ENCODE data around the gene RAB30. TPM values are rescaled to one million over a fixed set of nuclear protein-coding genes. Genes with fewer than 3 reads are reported as not detected.

The RAB30 gene
- total and polyA plus RNA-seq, 9 of the 15 experiments (the other 6 are each of a cell fraction or from before 2014, with no cell fraction given): 0.29 to 1.3 (median 1.0) TPM

- TF ChIP-seq ZC3H4 (CRISPR knock-in tag; IDR thresholded peaks at IDR 0.05; ENCODE audit: borderline replicate concordance) (no peak), E2F3 (CRISPR knock-in tag; IDR thresholded peaks at IDR 0.05) (no peak), ZBTB26 (CRISPR knock-in tag; IDR thresholded peaks at IDR 0.05) (no peak), SRF (CRISPR knock-in tag; IDR thresholded peaks at IDR 0.05) (no peak), ZBTB9 (CRISPR knock-in tag; IDR thresholded peaks at IDR 0.05) (no peak), TRIM25 (IDR thresholded peaks at IDR 0.05; ENCODE audit: borderline replicate concordance) (no peak), PHF20 (IDR thresholded peaks at IDR 0.05; ENCODE audit: partially characterized antibody) (peak; percentile 46), SLC30A9 (CRISPR knock-in tag; IDR thresholded peaks at IDR 0.05) (no peak), ZNF436 (CRISPR knock-in tag; IDR thresholded peaks at IDR 0.05) (no peak), SMARCC2 (IDR thresholded peaks at IDR 0.05; ENCODE audit: low read depth) (0 out of 2 replicates have a peak, but pooled peaks have one; percentile 74), FOXJ2 (tag; IDR thresholded peaks at IDR 0.05) (0 out of 2 replicates have a peak, but pooled peaks have one; percentile 27), NONO (IDR thresholded peaks at IDR 0.05; ENCODE audit: low read depth in 2 of 2, low read length in 1 of 2) (peak in 1 of 2 experiments; percentile 32; a peak in 1 of 4 replicates), CTCFL (IDR thresholded peaks at IDR 0.05; ENCODE audit: borderline replicate concordance, insufficient read depth, low read depth, low read length, poor library complexity, severe bottlenecking) (no peak), BRD9 (IDR thresholded peaks at IDR 0.05; ENCODE audit: low read depth, partially characterized antibody) (no peak), SRSF7 (optimal IDR thresholded peaks at IDR 0.05; ENCODE audit: low read depth, low read length) (no peak), TCF15 (CRISPR knock-in tag; IDR thresholded peaks at IDR 0.05) (no peak), KLF6 (CRISPR knock-in tag; IDR thresholded peaks at IDR 0.05; ENCODE audit: borderline replicate concordance) (no peak), TRIM24 (IDR thresholded peaks at IDR 0.05) (peak; percentile 81 to 88), ZNF121 (CRISPR knock-in tag; conservative IDR thresholded peaks at IDR 0.05) (no peak), HNRNPK (IDR thresholded peaks at IDR 0.05; ENCODE audit: low read depth, low read length, poor library complexity, severe bottlenecking) (no peak), MEIS2 (IDR thresholded peaks at IDR 0.05; ENCODE audit: partially characterized antibody) (no peak)
Observed at GRCh38 chr11:83007909-83008580, 63.7 kb downstream of the RAB30 start (continued).
